ENCODE measurements around the gene SH3GL2. TPM values are rescaled to one million over a fixed set of nuclear protein-coding genes. Genes with fewer than 3 reads are reported as not detected.
A peak's percentile ranks its signal among the peaks of the same experiment; 100 is the strongest.

SH3GL2 gene
- total and polyA plus RNA-seq, 2 experiments from 2014 or later = 0.06 TPM; not detected in 1

DNA sequence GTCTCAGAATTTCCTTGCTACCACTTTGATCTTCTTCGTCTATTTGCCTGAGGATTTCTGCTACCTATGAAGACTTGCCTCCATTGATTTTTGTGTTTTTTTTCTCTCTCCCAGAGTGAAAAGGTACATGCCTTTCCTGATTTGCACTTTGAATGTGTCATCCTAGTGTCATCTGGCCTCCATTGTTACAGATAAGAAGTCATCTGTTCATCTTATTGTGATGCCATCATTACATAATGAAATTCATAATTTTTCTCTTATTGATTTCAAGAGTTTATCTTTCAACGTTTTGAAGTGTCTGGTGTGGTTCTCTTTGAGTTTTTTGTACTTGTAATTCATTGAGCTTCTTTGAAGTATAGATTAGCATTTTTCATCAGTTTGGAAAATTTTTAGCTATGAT lies 144.8 kb downstream of the SH3GL2 start:
- in situ Hi-C loops (cut with MboI) = no loop called here
- 17 to 20% methylated on average over 2 of the region's 2 CpGs for WGBS, 2 experiments (ENCODE audit: low coverage in 1 of 2, low lambda C conversion rate in 2 of 2, missing lambda C conversion rate in 2 of 2)
- no peaks in the 10 kb centered on the region for H3K79me2 ChIP-seq (ENCODE audit: insufficient read depth)

GRCh38 chr9:17725399-17726010 lies 146.6 kb downstream of the SH3GL2 start:
- no peak overlapping the region for H3K9ac ChIP-seq
- no peak overlapping the region for H3K27ac ChIP-seq
- no peak for TF ChIP-seq EZH2phosphoT487 (IDR thresholded peaks at IDR 0.05; ENCODE audit: insufficient read depth, low read depth)
- TF ChIP-seq EZH2 (IDR thresholded peaks at IDR 0.05; ENCODE audit: insufficient read depth, poor library complexity, severe bottlenecking) = no peak
- H3K27me3 ChIP-seq (replicated peaks; ENCODE audit: insufficient read depth) = no peaks in the 10 kb centered on the region
- no peaks in the 10 kb centered on the region for H3K36me3 ChIP-seq (ENCODE audit: low read depth)
- H3K9me2 ChIP-seq (ENCODE audit: insufficient read depth) = no peaks in the 10 kb centered on the region
- H3K4me3 ChIP-seq = no peak overlapping the region
- no peaks in the 10 kb centered on the region for H4K20me1 ChIP-seq (ENCODE audit: insufficient read depth)
- H3K79me2 ChIP-seq (ENCODE audit: insufficient read depth) = no peaks in the 10 kb centered on the region
- no peaks in the 10 kb centered on the region for H3F3A ChIP-seq (ENCODE audit: insufficient read depth)
- no peak overlapping the region for H3K4me2 ChIP-seq (ENCODE audit: unreplicated experiment)
- H2AFZ ChIP-seq = no peak overlapping the region
- H3K9me3 ChIP-seq (ENCODE audit: low read depth) = no peaks in the 10 kb centered on the region
- in situ Hi-C loops (cut with MboI) = no loop called here
- no peak for DNase-seq
- no peaks in the 10 kb centered on the region for H3K4me1 ChIP-seq (ENCODE audit: insufficient read depth)
- WGBS, 2 experiments (ENCODE audit: low coverage in 1 of 2, low lambda C conversion rate in 2 of 2, missing lambda C conversion rate in 2 of 2) = 16 to 22% methylated on average over 4 of the region's 4 CpGs

More for the DNA sequence above, 144.8 kb downstream of the SH3GL2 start:
- Histone ChIP-seq H3K9me2 (ENCODE audit: insufficient read depth) (no peaks in the 10 kb centered on the region), H3K27me3 (replicated peaks; ENCODE audit: insufficient read depth) (no peaks in the 10 kb centered on the region), H3F3A (ENCODE audit: insufficient read depth) (no peaks in the 10 kb centered on the region), H3K9ac (no peak overlapping the region), H4K20me1 (ENCODE audit: insufficient read depth) (no peaks in the 10 kb centered on the region), H3K9me3 (ENCODE audit: low read depth) (no peaks in the 10 kb centered on the region), H3K4me3 (no peak overlapping the region), H3K4me1 (ENCODE audit: insufficient read depth) (no peaks in the 10 kb centered on the region), H3K4me2 (ENCODE audit: unreplicated experiment) (no peak overlapping the region), H3K27ac (no peak overlapping the region), H3K36me3 (ENCODE audit: low read depth) (no peaks in the 10 kb centered on the region), H2AFZ (no peak overlapping the region)
- DNase-seq = peak; percentile 4
- no peak for TF ChIP-seq EZH2phosphoT487 (IDR thresholded peaks at IDR 0.05; ENCODE audit: insufficient read depth, low read depth)
- TF ChIP-seq EZH2 (IDR thresholded peaks at IDR 0.05; ENCODE audit: insufficient read depth, poor library complexity, severe bottlenecking) = no peak

DNA sequence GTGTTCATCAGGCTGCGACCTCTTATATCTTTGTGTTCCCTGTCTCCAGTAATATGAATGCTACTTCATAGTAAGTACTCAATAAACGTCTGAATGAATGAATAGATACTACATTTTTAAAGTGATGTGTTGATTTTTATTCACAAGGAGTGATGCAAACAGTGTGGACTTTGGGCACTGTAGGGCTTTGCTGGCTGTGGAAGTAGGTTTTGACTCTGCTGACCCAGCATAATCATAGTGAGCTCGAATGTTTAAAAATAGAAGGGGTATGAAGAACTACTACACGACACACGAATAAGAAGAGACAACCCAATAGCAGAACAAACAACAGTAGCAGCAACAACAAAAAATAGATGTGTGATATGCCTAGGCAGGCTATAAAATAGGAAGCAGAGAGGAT lies 147.4 kb downstream of the SH3GL2 start:
- Histone ChIP-seq H3K9me3 (ENCODE audit: low read depth) (no peaks in the 10 kb centered on the region), H3K4me3 (no peak overlapping the region), H3K4me2 (ENCODE audit: unreplicated experiment) (no peak overlapping the region), H4K20me1 (ENCODE audit: insufficient read depth) (no peaks in the 10 kb centered on the region), H3F3A (ENCODE audit: insufficient read depth) (no peaks in the 10 kb centered on the region), H2AFZ (no peak overlapping the region), H3K9ac (no peak overlapping the region), H3K27ac (no peak overlapping the region), H3K79me2 (ENCODE audit: insufficient read depth) (no peaks in the 10 kb centered on the region), H3K36me3 (ENCODE audit: low read depth) (no peaks in the 10 kb centered on the region), H3K27me3 (replicated peaks; ENCODE audit: insufficient read depth) (no peaks in the 10 kb centered on the region), H3K9me2 (ENCODE audit: insufficient read depth) (no peaks in the 10 kb centered on the region), H3K4me1 (ENCODE audit: insufficient read depth) (no peaks in the 10 kb centered on the region)
- TF ChIP-seq EZH2phosphoT487 (IDR thresholded peaks at IDR 0.05; ENCODE audit: insufficient read depth, low read depth) = no peak
- TF ChIP-seq EZH2 (IDR thresholded peaks at IDR 0.05; ENCODE audit: insufficient read depth, poor library complexity, severe bottlenecking) = no peak
- DNase-seq = no peak
- 6 to 8% methylated on average over 5 of the region's 5 CpGs for WGBS, 2 experiments (ENCODE audit: low coverage in 1 of 2, low lambda C conversion rate in 2 of 2, missing lambda C conversion rate in 2 of 2)
- in situ Hi-C loops (cut with MboI) = no loop called here

DNA sequence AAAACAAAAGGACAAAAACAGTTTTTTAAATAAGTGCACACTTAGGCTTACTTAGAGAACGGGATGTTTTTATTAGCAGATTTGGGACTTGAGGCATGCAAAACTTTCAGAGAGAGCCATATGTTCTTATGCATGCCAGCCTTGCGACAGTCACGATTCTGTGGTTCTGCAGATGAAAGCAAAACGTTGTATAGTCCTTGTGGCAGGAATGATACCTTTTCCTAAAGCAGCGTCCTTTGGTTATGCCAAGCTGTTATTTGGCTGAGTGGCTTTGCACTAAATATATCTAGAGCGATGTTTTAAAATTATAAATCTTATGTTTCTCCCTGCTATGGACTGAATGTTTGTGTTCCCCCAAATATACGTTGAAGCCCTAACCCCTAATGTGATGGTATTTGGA lies 152.0 kb downstream of the SH3GL2 start:
- Histone ChIP-seq H3K4me1 (ENCODE audit: insufficient read depth) (no peaks in the 10 kb centered on the region), H3K9me3 (ENCODE audit: low read depth) (no peaks in the 10 kb centered on the region), H3K9ac (no peak overlapping the region), H3K27me3 (replicated peaks; ENCODE audit: insufficient read depth) (no peaks in the 10 kb centered on the region), H3K79me2 (ENCODE audit: insufficient read depth) (no peaks in the 10 kb centered on the region), H3F3A (ENCODE audit: insufficient read depth) (no peaks in the 10 kb centered on the region), H3K36me3 (ENCODE audit: low read depth) (no peaks in the 10 kb centered on the region), H2AFZ (no peak overlapping the region), H3K9me2 (ENCODE audit: insufficient read depth) (no peaks in the 10 kb centered on the region), H3K27ac (no peak overlapping the region), H4K20me1 (ENCODE audit: insufficient read depth) (no peaks in the 10 kb centered on the region), H3K4me3 (no peak overlapping the region), H3K4me2 (ENCODE audit: unreplicated experiment) (no peak overlapping the region)
- no peak for DNase-seq
- 23 to 24% methylated on average over 7 of the region's 7 CpGs for WGBS, 2 experiments (ENCODE audit: low coverage in 1 of 2, low lambda C conversion rate in 2 of 2, missing lambda C conversion rate in 2 of 2)
- TF ChIP-seq EZH2phosphoT487 (IDR thresholded peaks at IDR 0.05; ENCODE audit: insufficient read depth, low read depth) = no peak
- TF ChIP-seq EZH2 (IDR thresholded peaks at IDR 0.05; ENCODE audit: insufficient read depth, poor library complexity, severe bottlenecking) = no peak
- in situ Hi-C loops (cut with MboI) = no loop called here

Data from GM23248 (cell line).